Measurements from ENCODE around the gene OR14A16. TPM values are rescaled to one million over a fixed set of nuclear protein-coding genes. Genes with fewer than 3 reads are reported as not detected.

The OR14A16 gene
- total and polyA plus RNA-seq, 2 experiments from 2014 or later, result not detected

GRCh38 chr1:247822060-247822459, 1.9 kb downstream of the OR14A16 start:
- no peaks in the 10 kb centered on the region for H4K20me1 ChIP-seq (ENCODE audit: insufficient read depth)
- no peaks in the 10 kb centered on the region for H3K9me3 ChIP-seq (ENCODE audit: low read depth)
- DNase-seq, result no peak
- no peak overlapping the region for H3K4me2 ChIP-seq (ENCODE audit: unreplicated experiment)
- no peak overlapping the region for H3K27ac ChIP-seq
- H3K36me3 ChIP-seq (ENCODE audit: low read depth), result no peaks in the 10 kb centered on the region
- no peaks in the 10 kb centered on the region for H3K27me3 ChIP-seq (replicated peaks; ENCODE audit: insufficient read depth)
- no peaks in the 10 kb centered on the region for H3K79me2 ChIP-seq (ENCODE audit: insufficient read depth)
- no peak overlapping the region for H3K4me3 ChIP-seq
- no peak for TF ChIP-seq EZH2 (IDR thresholded peaks at IDR 0.05; ENCODE audit: insufficient read depth, poor library complexity, severe bottlenecking)
- TF ChIP-seq EZH2phosphoT487 (IDR thresholded peaks at IDR 0.05; ENCODE audit: insufficient read depth, low read depth), result no peak
- no peaks in the 10 kb centered on the region for H3K4me1 ChIP-seq (ENCODE audit: insufficient read depth)
- 36% methylated on average over 2 of the region's 2 CpGs; no CpG with 5 or more reads in 1 of the 2 experiments for WGBS, 2 experiments (ENCODE audit: low coverage in 1 of 2, low lambda C conversion rate in 2 of 2, missing lambda C conversion rate in 2 of 2)
- H3K9me2 ChIP-seq (ENCODE audit: insufficient read depth), result no peaks in the 10 kb centered on the region
- no peaks in the 10 kb centered on the region for H3F3A ChIP-seq (ENCODE audit: insufficient read depth)
- no peak overlapping the region for H2AFZ ChIP-seq
- in situ Hi-C loops (cut with MboI), result no loop called here
- H3K9ac ChIP-seq, result no peak overlapping the region

DNA sequence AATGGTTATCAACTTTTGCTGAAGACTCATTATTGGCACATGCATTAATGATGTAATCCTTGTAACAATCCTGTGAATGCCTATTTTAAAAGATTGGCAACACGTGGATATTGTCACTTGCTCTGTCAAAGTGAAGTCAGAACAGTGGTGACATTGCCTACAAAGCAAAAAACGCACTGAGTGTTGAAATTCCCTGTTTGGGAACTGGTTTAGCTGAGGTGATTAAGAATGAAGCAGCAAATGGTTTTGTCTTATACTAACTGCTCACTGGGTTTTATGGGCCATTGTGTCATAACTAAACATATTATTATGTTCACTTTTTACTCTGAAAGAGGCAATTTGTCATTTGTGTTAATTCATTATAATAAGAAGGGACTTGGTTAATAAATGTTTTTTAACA, 11.3 kb downstream of the OR14A16 start:
- WGBS, 2 experiments (ENCODE audit: low coverage in 1 of 2, low lambda C conversion rate in 2 of 2, missing lambda C conversion rate in 2 of 2), result 4 to 6% methylated on average over 2 of the region's 2 CpGs

GRCh38 chr1:247797518-247797917, 26.4 kb downstream of the OR14A16 start:
- Histone ChIP-seq H2AFZ (no peak overlapping the region), H3K4me1 (ENCODE audit: insufficient read depth) (no peaks in the 10 kb centered on the region), H3K9me2 (ENCODE audit: insufficient read depth) (no peaks in the 10 kb centered on the region), H3K79me2 (ENCODE audit: insufficient read depth) (no peaks in the 10 kb centered on the region), H3K9me3 (ENCODE audit: low read depth) (no peaks in the 10 kb centered on the region), H3K36me3 (ENCODE audit: low read depth) (no peaks in the 10 kb centered on the region), H3K27me3 (replicated peaks; ENCODE audit: insufficient read depth) (no peaks in the 10 kb centered on the region), H4K20me1 (ENCODE audit: insufficient read depth) (no peaks in the 10 kb centered on the region), H3K9ac (no peak overlapping the region), H3F3A (ENCODE audit: insufficient read depth) (no peaks in the 10 kb centered on the region), H3K4me2 (ENCODE audit: unreplicated experiment) (no peak overlapping the region), H3K4me3 (no peak overlapping the region), H3K27ac (no peak overlapping the region)
- WGBS, 2 experiments (ENCODE audit: low coverage in 1 of 2, low lambda C conversion rate in 2 of 2, missing lambda C conversion rate in 2 of 2), result 0 to 3% methylated on average over 2 of the region's 2 CpGs
- no peak for TF ChIP-seq EZH2phosphoT487 (IDR thresholded peaks at IDR 0.05; ENCODE audit: insufficient read depth, low read depth)
- TF ChIP-seq EZH2 (IDR thresholded peaks at IDR 0.05; ENCODE audit: insufficient read depth, poor library complexity, severe bottlenecking), result no peak
- no peak for DNase-seq
- in situ Hi-C loops (cut with MboI), result no loop called here

More for the DNA sequence above, 11.3 kb downstream of the OR14A16 start:
- no peaks in the 10 kb centered on the region for H3K9me3 ChIP-seq (ENCODE audit: low read depth)
- TF ChIP-seq EZH2phosphoT487 (IDR thresholded peaks at IDR 0.05; ENCODE audit: insufficient read depth, low read depth) (no peak), EZH2 (IDR thresholded peaks at IDR 0.05; ENCODE audit: insufficient read depth, poor library complexity, severe bottlenecking) (no peak)
- no peaks in the 10 kb centered on the region for H3F3A ChIP-seq (ENCODE audit: insufficient read depth)
- DNase-seq, result no peak
- no peaks in the 10 kb centered on the region for H3K4me1 ChIP-seq (ENCODE audit: insufficient read depth)
- no peak overlapping the region for H3K4me3 ChIP-seq
- in situ Hi-C loops (cut with MboI), result no loop called here
- no peaks in the 10 kb centered on the region for H3K27me3 ChIP-seq (replicated peaks; ENCODE audit: insufficient read depth)
- no peaks in the 10 kb centered on the region for H3K36me3 ChIP-seq (ENCODE audit: low read depth)
- H3K9ac ChIP-seq, result no peak overlapping the region
- no peaks in the 10 kb centered on the region for H3K9me2 ChIP-seq (ENCODE audit: insufficient read depth)
- no peak overlapping the region for H3K4me2 ChIP-seq (ENCODE audit: unreplicated experiment)
- no peak overlapping the region for H2AFZ ChIP-seq
- no peaks in the 10 kb centered on the region for H4K20me1 ChIP-seq (ENCODE audit: insufficient read depth)
- H3K79me2 ChIP-seq (ENCODE audit: insufficient read depth), result no peaks in the 10 kb centered on the region
- H3K27ac ChIP-seq, result no peak overlapping the region

GRCh38 chr1:247769603-247770002, 54.3 kb downstream of the OR14A16 start:
- no peak overlapping the region for H3K9ac ChIP-seq
- no peaks in the 10 kb centered on the region for H3K4me1 ChIP-seq (ENCODE audit: insufficient read depth)
- H3K9me2 ChIP-seq (ENCODE audit: insufficient read depth), result no peaks in the 10 kb centered on the region
- H3K9me3 ChIP-seq (ENCODE audit: low read depth), result no peaks in the 10 kb centered on the region
- no peak for DNase-seq
- no peaks in the 10 kb centered on the region for H4K20me1 ChIP-seq (ENCODE audit: insufficient read depth)
- H2AFZ ChIP-seq, result no peak overlapping the region
- H3K79me2 ChIP-seq (ENCODE audit: insufficient read depth), result no peaks in the 10 kb centered on the region
- H3K36me3 ChIP-seq (ENCODE audit: low read depth), result no peaks in the 10 kb centered on the region
- TF ChIP-seq EZH2phosphoT487 (IDR thresholded peaks at IDR 0.05; ENCODE audit: insufficient read depth, low read depth) (no peak), EZH2 (IDR thresholded peaks at IDR 0.05; ENCODE audit: insufficient read depth, poor library complexity, severe bottlenecking) (no peak)
- no peak overlapping the region for H3K4me2 ChIP-seq (ENCODE audit: unreplicated experiment)
- no peaks in the 10 kb centered on the region for H3K27me3 ChIP-seq (replicated peaks; ENCODE audit: insufficient read depth)
- no peak overlapping the region for H3K27ac ChIP-seq
- H3F3A ChIP-seq (ENCODE audit: insufficient read depth), result no peaks in the 10 kb centered on the region
- no peak overlapping the region for H3K4me3 ChIP-seq
- in situ Hi-C loops (cut with MboI), result no loop called here

Other genes with a start within 250 kb of the OR14A16 start
- gene OR2G2, start 235.8 kb downstream of the OR14A16 start, total RNA-seq (2014; rRNA removed; shearing (Covaris generic)), result not detected in 2 replicates
- not detected in 2 replicates for gene OR2G2, start 235.8 kb downstream of the OR14A16 start, polyA plus RNA-seq (2016; fragmentation: Nextera tagmentation; extraction: Ambion mirVana)
- not detected in 2 replicates for gene OR2G3, start 218.5 kb downstream of the OR14A16 start, total RNA-seq (2014; rRNA removed; shearing (Covaris generic))
- gene OR2G3, start 218.5 kb downstream of the OR14A16 start, polyA plus RNA-seq (2016; fragmentation: Nextera tagmentation; extraction: Ambion mirVana), result not detected in 2 replicates
- not detected in 2 replicates for gene OR13G1, start 144.4 kb downstream of the OR14A16 start, total RNA-seq (2014; rRNA removed; shearing (Covaris generic))
- not detected in 2 replicates for gene OR13G1, start 144.4 kb downstream of the OR14A16 start, polyA plus RNA-seq (2016; fragmentation: Nextera tagmentation; extraction: Ambion mirVana)
- gene OR6F1, start 107.5 kb downstream of the OR14A16 start, total RNA-seq (2014; rRNA removed; shearing (Covaris generic)), result not detected in 2 replicates
- not detected in 2 replicates for gene OR6F1, start 107.5 kb downstream of the OR14A16 start, polyA plus RNA-seq (2016; fragmentation: Nextera tagmentation; extraction: Ambion mirVana)
- gene OR14K1, start 85.5 kb downstream of the OR14A16 start, total RNA-seq (2014; rRNA removed; shearing (Covaris generic)), result not detected in 2 replicates
- not detected in 2 replicates for gene OR14K1, start 85.5 kb downstream of the OR14A16 start, polyA plus RNA-seq (2016; fragmentation: Nextera tagmentation; extraction: Ambion mirVana)
- not detected in 2 replicates for gene OR14A2, start 76.0 kb downstream of the OR14A16 start, total RNA-seq (2014; rRNA removed; shearing (Covaris generic))
- gene OR14A2, start 76.0 kb downstream of the OR14A16 start, polyA plus RNA-seq (2016; fragmentation: Nextera tagmentation; extraction: Ambion mirVana), result not detected in 2 replicates
- not detected in 2 replicates for gene OR1C1, start 63.6 kb downstream of the OR14A16 start, total RNA-seq (2014; rRNA removed; shearing (Covaris generic))
- not detected in 2 replicates for gene OR1C1, start 63.6 kb downstream of the OR14A16 start, polyA plus RNA-seq (2016; fragmentation: Nextera tagmentation; extraction: Ambion mirVana)
- gene OR11L1, start 17.8 kb upstream of the OR14A16 start, total RNA-seq (2014; rRNA removed; shearing (Covaris generic)), result not detected in 2 replicates
- gene OR11L1, start 17.8 kb upstream of the OR14A16 start, polyA plus RNA-seq (2016; fragmentation: Nextera tagmentation; extraction: Ambion mirVana), result not detected in 2 replicates
- gene TRIM58, start 33.1 kb upstream of the OR14A16 start, total RNA-seq (2014; rRNA removed; shearing (Covaris generic)), result not detected in 2 replicates
- gene TRIM58, start 33.1 kb upstream of the OR14A16 start, polyA plus RNA-seq (2016; fragmentation: Nextera tagmentation; extraction: Ambion mirVana), result not detected in 2 replicates
- not detected in 2 replicates for gene OR2W3, start 71.5 kb upstream of the OR14A16 start, total RNA-seq (2014; rRNA removed; shearing (Covaris generic))
- not detected in 2 replicates for gene OR2W3, start 71.5 kb upstream of the OR14A16 start, polyA plus RNA-seq (2016; fragmentation: Nextera tagmentation; extraction: Ambion mirVana)
- not detected in 2 replicates for gene OR2T8, start 96.1 kb upstream of the OR14A16 start, total RNA-seq (2014; rRNA removed; shearing (Covaris generic))
- not detected in 2 replicates for gene OR2T8, start 96.1 kb upstream of the OR14A16 start, polyA plus RNA-seq (2016; fragmentation: Nextera tagmentation; extraction: Ambion mirVana)
- not detected in 2 replicates for gene OR2AJ1, start 100.8 kb upstream of the OR14A16 start, total RNA-seq (2014; rRNA removed; shearing (Covaris generic))
- gene OR2AJ1, start 100.8 kb upstream of the OR14A16 start, polyA plus RNA-seq (2016; fragmentation: Nextera tagmentation; extraction: Ambion mirVana), result not detected in 2 replicates
- not detected in 2 replicates for gene OR2L8, start 124.7 kb upstream of the OR14A16 start, total RNA-seq (2014; rRNA removed; shearing (Covaris generic))
- not detected in 2 replicates for gene OR2L8, start 124.7 kb upstream of the OR14A16 start, polyA plus RNA-seq (2016; fragmentation: Nextera tagmentation; extraction: Ambion mirVana)
- not detected in 2 replicates for gene OR2AK2, start 141.1 kb upstream of the OR14A16 start, total RNA-seq (2014; rRNA removed; shearing (Covaris generic))
- gene OR2AK2, start 141.1 kb upstream of the OR14A16 start, polyA plus RNA-seq (2016; fragmentation: Nextera tagmentation; extraction: Ambion mirVana), result not detected in 2 replicates
- not detected in 2 replicates for gene OR2L5, start 189.5 kb upstream of the OR14A16 start, total RNA-seq (2014; rRNA removed; shearing (Covaris generic))
- gene OR2L5, start 189.5 kb upstream of the OR14A16 start, polyA plus RNA-seq (2016; fragmentation: Nextera tagmentation; extraction: Ambion mirVana), result not detected in 2 replicates
- not detected in 2 replicates for gene OR2L2, start 206.0 kb upstream of the OR14A16 start, total RNA-seq (2014; rRNA removed; shearing (Covaris generic))
- not detected in 2 replicates for gene OR2L2, start 206.0 kb upstream of the OR14A16 start, polyA plus RNA-seq (2016; fragmentation: Nextera tagmentation; extraction: Ambion mirVana)
- gene OR2L3, start 222.7 kb upstream of the OR14A16 start, total RNA-seq (2014; rRNA removed; shearing (Covaris generic)), result not detected in 2 replicates
- gene OR2L3, start 222.7 kb upstream of the OR14A16 start, polyA plus RNA-seq (2016; fragmentation: Nextera tagmentation; extraction: Ambion mirVana), result not detected in 2 replicates